Camera-type eye (tissue), 1 donor: ENCODE measurements around the gene CDT1. TPM values are rescaled to one million over a fixed set of nuclear protein-coding genes. Genes with fewer than 3 reads are reported as not detected.

Experiments
- total RNA-seq: library from RNA; depleted of rRNA; stranded (reverse); fragments of >200 nt; gene quantifications from one replicate; pipeline ENCODE4 v1.2.3, GENCODE V29; 2014

Gene CDT1
- 7.9 TPM for total RNA-seq

GRCh38 chr16:88803264-88803987 lies at the start of gene CDT1:
Gene CDT1, plus strand, starts transcription at chr16:88803789. Its CDS starts 43 bp downstream, at chr16:88803832.

GRCh38 chr16:88785106-88785924 lies 18.3 kb upstream of the CDT1 start, which contains the start of gene PIEZO1:
Gene PIEZO1, minus strand, starts transcription at chr16:88785220. Its CDS starts 256 bp downstream, at chr16:88784964.

GRCh38 chr16:88811769-88812512 lies 8.4 kb downstream of the CDT1 start, which contains the start of gene APRT:
Gene APRT, minus strand, starts transcription at chr16:88811928. Its CDS starts 29 bp downstream, at chr16:88811899.

GRCh38 chr16:88856828-88857727 lies 53.5 kb downstream of the CDT1 start, which contains the start of the genes GALNS and TRAPPC2L:
Gene GALNS, minus strand, starts transcription at chr16:88856947. Its CDS starts 70 bp downstream, at chr16:88856877.
Gene TRAPPC2L, plus strand, starts transcription at chr16:88857127. Its CDS starts 24 bp downstream, at chr16:88857151.

Other genes starting within 250 kb of the CDT1 start
- 30.6 TPM for gene ZC3H18, start 233.4 kb upstream of the CDT1 start, total RNA-seq
- not detected for gene IL17C, start 165.2 kb upstream of the CDT1 start, total RNA-seq
- 52.6 TPM for gene CYBA, start 152.7 kb upstream of the CDT1 start, total RNA-seq
- gene MVD, start 140.7 kb upstream of the CDT1 start, total RNA-seq: 22.2 TPM
- 1.4 TPM for gene SNAI3, start 117.3 kb upstream of the CDT1 start, total RNA-seq
- gene RNF166, start 97.4 kb upstream of the CDT1 start, total RNA-seq: 15.6 TPM
- 8.7 TPM for gene CTU2, start 97.3 kb upstream of the CDT1 start, total RNA-seq
- gene PIEZO1, start 18.6 kb upstream of the CDT1 start, total RNA-seq: 61.1 TPM
- 33.9 TPM for gene APRT, start 8.1 kb downstream of the CDT1 start, total RNA-seq
- gene GALNS, start 53.2 kb downstream of the CDT1 start, total RNA-seq: 24.5 TPM
- 25.8 TPM for gene TRAPPC2L, start 53.3 kb downstream of the CDT1 start, total RNA-seq
- 0.38 TPM for gene PABPN1L, start 62.9 kb downstream of the CDT1 start, total RNA-seq
- gene CBFA2T3, start 173.4 kb downstream of the CDT1 start, total RNA-seq: 5.6 TPM